HT1080 (cell line): ENCODE data around the gene MUSTN1. TPM values are rescaled to one million over a fixed set of nuclear protein-coding genes. Genes with fewer than 3 reads are reported as not detected.

ENCODE experiments used
- DNase-seq: peaks from one replicate; pipeline ENCODE4 v3.0.0-alpha.2; 2015; ENCODE audit warnings: low read depth
- small RNA-seq: library from RNA; depleted of rRNA; stranded (forward); fragments of <200 nt; gene quantifications from one replicate; pipeline ENCODE3, GENCODE V24; 2014
- total RNA-seq: library from RNA; depleted of rRNA; stranded (reverse); fragments of >200 nt; shearing (Covaris generic); gene quantifications from 2 replicates; pipeline ENCODE4 v1.2.3, GENCODE V29; 2014; rRNA removed

The MUSTN1 gene
- total RNA-seq, 1 experiment from 2014 or later = not detected

- DNase-seq = no peak
Measured at GRCh38 chr3:52787672-52788625, 46.9 kb downstream of the MUSTN1 start.

DNA sequence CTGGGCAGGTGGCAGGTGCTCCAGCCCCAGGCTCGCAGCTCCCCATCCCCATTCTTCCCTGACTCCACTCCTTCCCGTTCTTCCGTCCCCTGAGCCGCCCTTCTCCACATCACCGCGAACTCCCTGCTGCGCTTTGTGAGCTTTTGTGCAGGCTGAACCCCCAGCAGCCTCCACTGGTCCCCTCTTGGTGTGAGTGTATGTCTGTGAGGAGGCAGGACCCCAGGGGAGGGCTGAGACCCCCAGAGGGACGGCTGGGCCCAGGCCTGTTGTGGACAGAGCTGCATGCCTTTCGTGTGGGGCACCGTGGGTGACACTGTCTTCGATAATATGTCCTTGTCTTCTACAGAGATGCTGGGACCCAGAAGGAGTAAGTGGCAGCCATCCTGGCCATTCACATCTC lies 47.6 kb downstream of the MUSTN1 start:
- no peak for DNase-seq

DNA sequence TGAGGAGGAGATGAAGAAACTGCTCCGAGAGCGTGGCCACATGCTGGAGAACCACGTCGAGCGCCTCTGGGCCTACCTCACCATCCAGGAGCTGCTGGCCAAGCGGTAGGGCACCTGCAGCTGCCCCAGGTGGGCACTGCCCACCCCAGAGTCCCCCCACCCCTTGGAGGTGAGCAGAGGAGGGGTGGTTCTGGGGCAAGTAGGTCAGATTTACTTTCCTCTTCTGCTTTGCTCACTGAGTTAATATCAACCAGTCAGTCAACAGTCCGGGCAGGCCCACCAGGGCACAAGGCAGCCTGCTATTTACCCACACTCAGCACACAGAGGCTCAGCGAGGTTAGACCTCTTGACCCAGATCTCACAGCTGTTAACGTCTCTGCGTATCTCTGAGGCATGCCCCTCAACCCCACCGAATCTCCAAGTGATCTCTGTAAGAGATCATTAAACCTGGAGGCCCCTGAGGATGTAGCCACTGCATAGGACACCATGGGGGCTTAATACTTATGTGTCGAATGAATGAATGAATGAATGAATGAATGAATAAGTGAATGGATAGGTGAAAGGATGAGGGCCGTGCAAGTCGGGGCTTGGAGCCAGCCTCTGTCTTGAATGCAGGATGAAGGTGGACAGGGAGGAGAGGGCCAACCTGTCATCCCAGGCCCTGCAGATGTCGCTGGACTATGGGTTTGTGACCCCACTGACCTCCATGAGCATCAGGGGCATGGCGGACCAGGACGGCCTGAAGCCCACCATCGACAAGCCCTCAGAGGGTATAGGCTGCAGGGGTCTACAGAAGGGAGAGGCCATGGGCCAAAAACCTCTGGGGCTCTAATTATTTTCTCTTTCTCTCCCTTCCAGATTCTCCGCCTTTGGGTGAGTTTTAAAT lies 48.2 kb downstream of the MUSTN1 start:
- no peak for DNase-seq

DNA sequence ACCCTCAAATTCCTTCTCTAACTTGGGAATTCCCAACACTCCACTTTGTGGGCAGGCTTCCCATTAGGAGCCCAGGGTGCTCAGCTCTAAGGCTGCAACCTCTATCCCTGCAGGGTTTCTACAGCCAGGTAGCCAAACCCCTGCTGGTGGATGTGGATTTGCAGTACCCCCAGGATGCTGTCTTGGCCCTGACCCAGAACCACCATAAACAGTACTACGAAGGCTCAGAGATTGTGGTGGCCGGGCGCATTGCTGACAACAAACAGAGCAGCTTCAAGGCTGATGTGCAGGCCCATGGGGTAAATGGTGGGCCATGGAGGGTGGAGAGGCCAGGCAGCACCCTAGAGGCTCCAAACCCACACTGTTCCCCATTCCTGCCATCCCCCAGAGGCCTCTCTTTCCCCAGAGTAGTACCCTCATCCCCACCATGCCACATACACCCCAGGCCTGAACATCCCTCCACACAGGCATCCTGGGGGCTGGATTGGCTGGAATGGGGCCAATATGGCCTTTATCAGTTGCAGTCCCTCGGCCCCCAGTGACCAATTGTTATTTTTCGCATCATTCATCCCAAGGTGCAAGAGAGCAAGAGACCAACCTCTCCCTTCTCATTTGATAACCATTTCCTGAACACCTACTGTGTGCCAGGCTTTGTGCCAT lies 49.8 kb downstream of the MUSTN1 start:
- no peak for DNase-seq

DNA sequence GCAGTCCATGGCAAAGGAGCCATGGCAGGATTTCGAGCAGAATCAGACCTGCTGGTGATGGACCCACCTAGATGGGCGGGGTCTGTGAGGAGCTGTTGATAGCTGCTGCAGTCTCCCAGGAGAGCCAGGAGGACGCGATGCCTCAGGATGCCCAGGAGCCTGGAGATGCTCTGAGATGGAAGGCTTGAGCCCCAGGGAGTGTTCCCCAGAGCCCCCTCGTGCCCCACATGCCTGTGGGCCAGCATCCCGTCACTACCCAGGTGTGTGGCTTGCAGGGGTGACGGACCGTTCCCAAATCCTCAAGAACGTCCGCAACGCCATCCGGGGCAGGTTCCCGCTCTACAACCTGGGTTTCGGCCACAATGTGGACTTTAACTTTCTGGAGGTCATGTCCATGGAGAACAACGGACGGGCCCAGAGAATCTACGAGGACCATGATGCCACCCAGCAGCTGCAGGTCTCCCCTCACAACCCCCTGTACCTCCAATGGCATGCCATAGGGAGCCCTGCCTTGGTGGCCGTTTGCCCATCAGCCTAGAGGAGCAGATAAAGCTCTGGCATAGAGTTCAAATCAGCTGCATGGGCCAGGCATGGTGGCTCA lies 50.7 kb downstream of the MUSTN1 start:
- no peak for DNase-seq

GRCh38 chr3:52783211-52783555 lies 51.6 kb downstream of the MUSTN1 start:
- DNase-seq = no peak

Small RNA genes within 50 kb of the gene (small RNA-seq; reads per million reads assigned to genes)
- gene MIR8064 (not detected), gene MUSTN1 (not detected)

Other genes with a start within 250 kb of the MUSTN1 start
- 33.9 and 40.8 TPM in 2 replicates for gene PBRM1, start 149.1 kb downstream of the MUSTN1 start, total RNA-seq
- gene GNL3, start 149.0 kb downstream of the MUSTN1 start, total RNA-seq = 138 and 161 TPM in 2 replicates
- gene GLT8D1, start 129.2 kb downstream of the MUSTN1 start, total RNA-seq = 55.2 and 62.3 TPM in 2 replicates
- 142 and 208 TPM in 2 replicates for gene SPCS1, start 128.9 kb downstream of the MUSTN1 start, total RNA-seq
- gene NEK4, start 64.1 kb downstream of the MUSTN1 start, total RNA-seq = 25.9 and 29.1 TPM in 2 replicates
- not detected in 2 replicates for gene ITIH1, start 57.4 kb downstream of the MUSTN1 start, total RNA-seq
- 0.03 and 0.45 TPM in 2 replicates for gene ITIH3, start 40.2 kb downstream of the MUSTN1 start, total RNA-seq
- gene ITIH4, start 4.3 kb downstream of the MUSTN1 start, total RNA-seq = 0.17 TPM in 1 of 2 replicates, not detected in the other
- gene STIMATE, start 62.5 kb upstream of the MUSTN1 start, total RNA-seq = 18.1 and 18.7 TPM in 2 replicates
- 8.2 and 11.8 TPM in 2 replicates for gene SFMBT1, start 211.1 kb upstream of the MUSTN1 start, total RNA-seq